Subcutaneous adipose tissue (tissue), 4 donors: ENCODE data around the gene SCUBE3. TPM values are rescaled to one million over a fixed set of nuclear protein-coding genes. Genes with fewer than 3 reads are reported as not detected.

Source experiments
- total RNA-seq, 4 donors: library from RNA; depleted of rRNA; stranded (reverse); fragments of >200 nt; gene quantifications; one replicate each; pipeline ENCODE4 v1.1.0, GENCODE V29; 2016
- TF ChIP-seq, protein P1 (sequence below): fragments of 450-650 bp; IDR thresholded peaks from one replicate; pipeline ENCODE4 v1.5.1; 2016; ENCODE audit warnings: low read depth, mild to moderate bottlenecking, control low read depth, antibody characterized with exemption, moderate library complexity

SCUBE3 gene
- total RNA-seq, 4 donors from 2014 or later, result 0.19 to 0.34 (median 0.22) TPM; not detected in 1

DNA sequence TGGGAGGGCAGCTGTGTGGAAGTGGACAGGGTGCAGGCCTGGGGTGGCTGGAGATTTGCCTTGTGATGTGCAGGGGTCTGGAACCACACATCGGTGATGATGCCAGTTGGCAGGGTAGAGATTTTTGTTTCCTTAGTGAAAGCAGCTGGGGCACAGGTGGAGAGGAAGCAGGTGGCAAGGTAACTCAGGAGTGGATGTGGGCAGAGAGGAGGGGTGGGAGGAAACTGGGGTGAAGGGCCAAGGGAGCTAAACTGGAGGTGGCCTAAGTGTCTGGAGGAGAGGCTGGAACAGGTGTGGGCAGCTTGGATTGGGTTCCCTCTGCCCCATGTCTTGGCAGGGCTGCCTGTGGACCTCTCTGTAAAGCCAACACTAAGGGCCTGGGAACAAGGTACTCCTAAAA, 4.7 kb upstream of the SCUBE3 start:
- TF ChIP-seq, protein P1, sequence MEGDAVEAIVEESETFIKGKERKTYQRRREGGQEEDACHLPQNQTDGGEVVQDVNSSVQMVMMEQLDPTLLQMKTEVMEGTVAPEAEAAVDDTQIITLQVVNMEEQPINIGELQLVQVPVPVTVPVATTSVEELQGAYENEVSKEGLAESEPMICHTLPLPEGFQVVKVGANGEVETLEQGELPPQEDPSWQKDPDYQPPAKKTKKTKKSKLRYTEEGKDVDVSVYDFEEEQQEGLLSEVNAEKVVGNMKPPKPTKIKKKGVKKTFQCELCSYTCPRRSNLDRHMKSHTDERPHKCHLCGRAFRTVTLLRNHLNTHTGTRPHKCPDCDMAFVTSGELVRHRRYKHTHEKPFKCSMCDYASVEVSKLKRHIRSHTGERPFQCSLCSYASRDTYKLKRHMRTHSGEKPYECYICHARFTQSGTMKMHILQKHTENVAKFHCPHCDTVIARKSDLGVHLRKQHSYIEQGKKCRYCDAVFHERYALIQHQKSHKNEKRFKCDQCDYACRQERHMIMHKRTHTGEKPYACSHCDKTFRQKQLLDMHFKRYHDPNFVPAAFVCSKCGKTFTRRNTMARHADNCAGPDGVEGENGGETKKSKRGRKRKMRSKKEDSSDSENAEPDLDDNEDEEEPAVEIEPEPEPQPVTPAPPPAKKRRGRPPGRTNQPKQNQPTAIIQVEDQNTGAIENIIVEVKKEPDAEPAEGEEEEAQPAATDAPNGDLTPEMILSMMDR, result no peak

DNA sequence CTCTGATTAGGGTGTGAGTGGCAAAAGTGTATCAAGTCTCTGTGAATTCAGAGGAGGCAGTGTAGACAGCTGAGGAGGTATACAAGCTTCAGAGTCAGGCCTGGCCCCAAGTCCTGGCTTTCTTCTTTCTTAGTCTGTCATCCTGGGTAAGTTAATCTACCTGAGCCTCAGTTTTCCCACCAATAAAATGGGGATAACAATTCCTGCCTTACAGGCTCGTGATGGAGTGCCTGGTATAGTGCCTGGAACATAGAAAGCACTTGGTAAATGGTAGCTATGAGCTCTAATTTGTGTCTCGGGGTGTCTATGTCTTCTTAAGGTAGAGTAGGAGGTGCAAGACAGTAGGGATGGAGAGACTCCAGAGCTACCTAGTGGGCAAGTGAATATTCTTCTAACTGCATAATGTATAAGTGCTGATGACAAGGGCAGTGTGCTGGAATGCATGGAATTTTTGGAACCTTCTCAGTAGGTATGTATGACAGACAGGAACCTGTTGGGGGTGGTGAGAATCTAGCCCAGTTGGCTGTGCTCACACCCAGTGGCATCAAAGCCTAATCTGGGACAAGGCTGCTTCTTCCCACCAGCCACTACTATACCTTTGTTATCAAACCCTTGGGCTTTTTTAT, 4.0 kb upstream of the SCUBE3 start:
- TF ChIP-seq, protein P1, result no peak

DNA sequence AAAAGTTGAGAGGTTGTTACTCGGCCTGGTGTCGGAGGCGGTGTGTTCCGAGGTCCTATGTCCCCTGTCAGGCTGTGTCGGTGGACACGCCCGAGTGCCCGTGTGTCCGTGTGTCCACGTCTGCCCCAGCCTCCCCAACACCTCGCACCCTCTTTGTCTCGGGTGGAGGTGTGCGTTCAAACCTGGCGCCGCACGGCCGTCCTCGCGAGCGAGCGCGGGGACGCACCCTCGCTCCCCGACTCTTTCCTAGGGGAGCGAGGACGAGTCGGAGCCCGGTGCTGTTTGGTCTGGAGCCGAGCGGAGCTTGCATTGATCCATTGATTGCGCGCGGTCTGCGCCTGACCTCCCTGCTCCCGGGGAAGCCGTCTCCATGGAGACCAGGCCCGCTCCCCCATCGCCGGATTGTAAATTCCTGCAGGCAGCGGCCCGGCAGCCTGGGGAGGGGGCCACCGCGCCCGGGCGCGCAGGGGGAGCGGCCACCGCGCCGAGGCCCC, 411 bp upstream of the SCUBE3 start:
- TF ChIP-seq, protein P1, result no peak

DNA sequence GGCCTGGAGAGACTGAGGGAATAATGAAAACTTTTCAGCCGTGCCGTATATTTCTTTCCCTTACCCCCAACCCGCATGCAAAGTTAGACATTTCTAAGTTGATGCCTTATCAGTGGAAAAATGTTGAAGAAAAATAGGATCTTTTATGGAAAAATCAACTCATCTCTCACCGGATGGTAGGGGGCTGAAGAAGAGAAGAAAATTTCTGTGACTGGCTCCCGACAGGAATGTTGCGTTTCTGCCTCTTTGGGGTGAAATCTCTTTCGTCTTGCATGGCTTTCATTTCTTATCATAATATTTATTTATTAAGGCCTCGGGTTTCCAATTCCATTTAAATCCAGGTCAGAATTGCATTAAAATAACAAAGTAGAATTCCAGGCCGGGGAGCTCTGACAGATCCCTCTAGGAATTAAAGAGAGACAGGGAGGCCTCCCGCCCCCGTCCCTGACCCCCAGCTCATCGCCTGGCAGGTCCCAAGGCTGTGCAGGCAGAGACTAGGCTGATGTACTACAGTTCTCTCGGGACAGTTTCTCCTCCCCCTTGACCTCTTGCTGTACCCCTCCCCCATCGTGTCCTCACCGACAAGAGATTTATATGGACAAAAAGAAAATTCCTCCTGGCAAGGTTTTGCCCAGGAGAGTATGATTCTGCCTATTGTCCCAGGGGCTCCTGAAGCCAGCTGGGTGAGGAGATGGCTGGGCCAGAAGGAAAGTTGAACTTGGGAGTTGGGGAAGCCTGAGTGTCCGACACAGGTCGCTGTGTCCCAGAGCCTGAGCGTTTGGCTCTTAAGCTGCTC, 1.3 kb downstream of the SCUBE3 start:
- TF ChIP-seq, protein P1, result no peak

DNA sequence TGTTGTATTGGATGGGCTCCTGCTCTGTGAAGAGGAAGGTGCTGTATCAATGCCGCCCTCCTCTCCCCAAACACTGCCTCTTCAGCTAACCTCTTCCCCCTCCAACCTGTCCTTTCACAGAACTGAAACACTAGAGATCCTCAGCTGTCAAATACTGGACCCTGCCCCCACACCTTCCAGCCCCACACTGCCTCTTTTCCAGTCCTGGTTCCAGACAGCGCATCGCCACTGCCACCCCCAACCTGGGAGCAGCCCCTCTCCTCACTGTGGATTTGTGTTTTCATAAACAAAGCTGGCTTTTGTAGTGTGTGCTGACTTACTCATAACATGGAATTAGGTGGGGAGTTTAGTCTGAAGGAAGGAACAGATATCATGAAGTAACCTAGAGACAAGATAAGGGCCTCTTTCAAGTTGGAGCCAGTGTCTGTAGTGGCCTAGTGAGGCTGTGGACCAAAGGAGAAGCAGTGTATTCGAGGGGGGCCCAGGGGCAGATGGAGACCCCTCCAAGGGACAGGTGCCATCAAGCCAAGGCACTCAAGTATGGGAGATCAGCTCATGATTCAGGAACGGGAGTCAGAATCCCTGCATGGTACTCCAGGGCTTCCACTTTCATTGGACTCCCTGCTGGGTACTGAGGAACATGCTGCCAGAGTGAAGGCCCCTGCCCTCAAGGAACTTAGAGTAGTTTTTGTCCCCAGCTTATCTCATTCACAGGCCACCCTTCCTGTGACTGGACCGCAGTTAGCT, 2.1 kb downstream of the SCUBE3 start:
- TF ChIP-seq, protein P1, result no peak

DNA sequence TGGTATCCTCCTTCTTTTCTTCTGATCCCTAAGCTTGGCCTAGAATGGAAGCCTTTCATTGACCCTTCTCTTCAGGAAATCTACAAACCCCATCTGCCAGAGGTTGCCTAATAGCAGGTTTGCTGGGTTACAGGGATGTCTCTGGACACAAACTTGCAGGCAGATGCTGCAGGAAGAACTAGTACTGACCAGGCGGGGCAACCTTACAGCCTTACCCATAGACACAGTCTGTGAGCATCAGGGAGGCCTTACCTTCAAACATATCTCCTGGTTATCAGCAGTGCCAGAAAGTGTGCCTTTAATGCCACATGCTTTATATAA, 2.6 kb downstream of the SCUBE3 start:
- TF ChIP-seq, protein P1, result no peak
